Measurements from ENCODE around the gene CNTRL.
"Not testable (repeated sequence)": the region's sequence is repeated elsewhere in the genome, so short reads cannot be mapped to it uniquely, and the experiment has no call there.

CNTRL gene

GRCh38 chr9:121073038-121073437, 1.7 kb upstream of the CNTRL start:
- H3K27ac ChIP-seq: peak overlapping the region; percentile 20

GRCh38 chr9:121075251-121076036, 689 bp downstream of the CNTRL start:
- no peak for TF ChIP-seq CTCF (IDR thresholded peaks at IDR 0.05)
- peaks cover 48 to 52% of the 10 kb centered on the region in 2 experiments for H3K4me1 ChIP-seq (ENCODE audit: control insufficient read depth in 1 of 2, insufficient read depth in 1 of 2, low read depth in 1 of 2, low read length in 1 of 2)
- peak overlapping the region; percentile 92 to 99 for H3K4me3 ChIP-seq (ENCODE audit: low read depth in 1 of 2, low read length in 1 of 2)
- H3K27me3 ChIP-seq: no peaks in the 10 kb centered on the region
- peaks cover under 1% of the 10 kb centered on the region for H3K36me3 ChIP-seq
- H3K27ac ChIP-seq: peak overlapping the region; percentile 88
- no peaks in the 10 kb centered on the region for H3K9me3 ChIP-seq

More at GRCh38 chr9:121073038-121073437, 1.7 kb upstream of the CNTRL start:
- Histone ChIP-seq H3K4me1 (ENCODE audit: control insufficient read depth in 1 of 2, insufficient read depth in 1 of 2, low read depth in 1 of 2, low read length in 1 of 2) (peaks cover 48 to 52% of the 10 kb centered on the region in 2 experiments), H3K27me3 (no peaks in the 10 kb centered on the region), H3K4me3 (ENCODE audit: low read depth in 1 of 2, low read length in 1 of 2) (peak overlapping the region; percentile 70 to 83), H3K36me3 (no peaks in the 10 kb centered on the region), H3K9me3 (no peaks in the 10 kb centered on the region)
- TF ChIP-seq CTCF (IDR thresholded peaks at IDR 0.05): no peak

- H3K9me3 ChIP-seq: no peaks in the 10 kb centered on the region
- TF ChIP-seq CTCF (IDR thresholded peaks at IDR 0.05): no peak
- no peak overlapping the region for H3K4me3 ChIP-seq (ENCODE audit: low read depth in 1 of 2, low read length in 1 of 2)
- H3K27me3 ChIP-seq: no peaks in the 10 kb centered on the region
- H3K36me3 ChIP-seq: peaks cover 26% of the 10 kb centered on the region
- peak overlapping the region; percentile 41 for H3K27ac ChIP-seq
- peaks cover 6 to 16% of the 10 kb centered on the region in 2 experiments for H3K4me1 ChIP-seq (ENCODE audit: control insufficient read depth in 1 of 2, insufficient read depth in 1 of 2, low read depth in 1 of 2, low read length in 1 of 2)
Measured at GRCh38 chr9:121082075-121082474, 7.3 kb downstream of the CNTRL start.

- H3K4me1 ChIP-seq (ENCODE audit: control insufficient read depth in 1 of 2, insufficient read depth in 1 of 2, low read depth in 1 of 2, low read length in 1 of 2): peaks cover 10 to 23% of the 10 kb centered on the region in 2 experiments
- H3K27me3 ChIP-seq: no peaks in the 10 kb centered on the region
- no peak overlapping the region for H3K4me3 ChIP-seq (ENCODE audit: low read depth in 1 of 2, low read length in 1 of 2)
- H3K27ac ChIP-seq: no peak overlapping the region
- no peaks in the 10 kb centered on the region for H3K9me3 ChIP-seq
- TF ChIP-seq CTCF (IDR thresholded peaks at IDR 0.05): no peak
- peaks cover 33% of the 10 kb centered on the region for H3K36me3 ChIP-seq
Measured at GRCh38 chr9:121085661-121086060, 10.9 kb downstream of the CNTRL start.

GRCh38 chr9:121088576-121088975, 13.8 kb downstream of the CNTRL start:
- H3K4me3 ChIP-seq (ENCODE audit: low read depth in 1 of 2, low read length in 1 of 2): no peak overlapping the region
- no peaks in the 10 kb centered on the region for H3K9me3 ChIP-seq
- H3K27ac ChIP-seq: peak overlapping the region; percentile 54
- TF ChIP-seq CTCF (IDR thresholded peaks at IDR 0.05): no peak
- H3K36me3 ChIP-seq: peaks cover 40% of the 10 kb centered on the region
- peaks cover 4 to 7% of the 10 kb centered on the region in 2 experiments for H3K4me1 ChIP-seq (ENCODE audit: control insufficient read depth in 1 of 2, insufficient read depth in 1 of 2, low read depth in 1 of 2, low read length in 1 of 2)
- no peaks in the 10 kb centered on the region for H3K27me3 ChIP-seq

GRCh38 chr9:121090743-121091142, 16.0 kb downstream of the CNTRL start:
- H3K9me3 ChIP-seq; H3K27ac ChIP-seq; H3K27me3 ChIP-seq; H3K4me3 ChIP-seq (ENCODE audit: low read depth in 1 of 2, low read length in 1 of 2); H3K4me1 ChIP-seq (ENCODE audit: control insufficient read depth in 1 of 2, insufficient read depth in 1 of 2, low read depth in 1 of 2, low read length in 1 of 2): not testable (repeated sequence)
- H3K36me3 ChIP-seq: peaks cover 51% of the 10 kb centered on the region
